ENCODE results near the gene TRDN.
"Not testable (repeated sequence)": the region's sequence is repeated elsewhere in the genome, so short reads cannot be mapped to it uniquely, and the experiment has no call there.

Gene TRDN

GRCh38 chr6:123562677-123563076 lies 74.1 kb downstream of the TRDN start:
- Histone ChIP-seq H3K4me1 (ENCODE audit: control insufficient read depth, insufficient read depth, low read length) (no peaks in the 10 kb centered on the region), H3K27me3 (ENCODE audit: control insufficient read depth in 1 of 2, insufficient read depth in 2 of 2, low read length in 2 of 2) (no peaks in the 10 kb centered on the region), H3K4me3 (ENCODE audit: low read length in 2 of 2) (no peak overlapping the region), H3K27ac (ENCODE audit: low read length) (no peak overlapping the region), H3K9ac (ENCODE audit: low read length in 2 of 2) (no peak overlapping the region), H3K9me3 (ENCODE audit: control insufficient read depth in 2 of 2, low read length in 2 of 2) (no peaks in the 10 kb centered on the region), H3K36me3 (ENCODE audit: control insufficient read depth in 2 of 2, insufficient read depth in 2 of 2, low read length in 2 of 2) (no peaks in the 10 kb centered on the region)

- Histone ChIP-seq H3K36me3 (ENCODE audit: control insufficient read depth in 2 of 2, insufficient read depth in 2 of 2, low read length in 2 of 2) (no peaks in the 10 kb centered on the region), H3K4me1 (ENCODE audit: control insufficient read depth, insufficient read depth, low read length) (no peaks in the 10 kb centered on the region), H3K27ac (ENCODE audit: low read length) (no peak overlapping the region), H3K9me3 (ENCODE audit: control insufficient read depth in 2 of 2, low read length in 2 of 2) (no peaks in the 10 kb centered on the region), H3K9ac (ENCODE audit: low read length in 2 of 2) (no peak overlapping the region), H3K27me3 (ENCODE audit: control insufficient read depth in 1 of 2, insufficient read depth in 2 of 2, low read length in 2 of 2) (no peaks in the 10 kb centered on the region), H3K4me3 (ENCODE audit: low read length in 2 of 2) (no peak overlapping the region)
Observed at GRCh38 chr6:123562264-123562663, 74.5 kb downstream of the TRDN start.

- not testable (repeated sequence) for H3K36me3 ChIP-seq (ENCODE audit: control insufficient read depth in 2 of 2, insufficient read depth in 2 of 2, low read length in 2 of 2); H3K27me3 ChIP-seq (ENCODE audit: control insufficient read depth in 1 of 2, insufficient read depth in 2 of 2, low read length in 2 of 2); H3K4me1 ChIP-seq (ENCODE audit: control insufficient read depth, insufficient read depth, low read length); H3K9me3 ChIP-seq (ENCODE audit: control insufficient read depth in 2 of 2, low read length in 2 of 2); H3K4me3 ChIP-seq (ENCODE audit: low read length in 2 of 2); H3K9ac ChIP-seq (ENCODE audit: low read length in 2 of 2); H3K27ac ChIP-seq (ENCODE audit: low read length)
Observed at GRCh38 chr6:123559816-123560215, 76.9 kb downstream of the TRDN start.

GRCh38 chr6:123557474-123557873 lies 79.3 kb downstream of the TRDN start:
- H3K4me1 ChIP-seq (ENCODE audit: control insufficient read depth, insufficient read depth, low read length); H3K4me3 ChIP-seq (ENCODE audit: low read length in 2 of 2); H3K36me3 ChIP-seq (ENCODE audit: control insufficient read depth in 2 of 2, insufficient read depth in 2 of 2, low read length in 2 of 2); H3K27ac ChIP-seq (ENCODE audit: low read length); H3K27me3 ChIP-seq (ENCODE audit: control insufficient read depth in 1 of 2, insufficient read depth in 2 of 2, low read length in 2 of 2); H3K9me3 ChIP-seq (ENCODE audit: control insufficient read depth in 2 of 2, low read length in 2 of 2); H3K9ac ChIP-seq (ENCODE audit: low read length in 2 of 2): not testable (repeated sequence)

- no peak overlapping the region for H3K4me3 ChIP-seq (ENCODE audit: low read length in 2 of 2)
- H3K27me3 ChIP-seq (ENCODE audit: control insufficient read depth in 1 of 2, insufficient read depth in 2 of 2, low read length in 2 of 2) = no peaks in the 10 kb centered on the region
- H3K9ac ChIP-seq (ENCODE audit: low read length in 2 of 2) = no peak overlapping the region
- no peaks in the 10 kb centered on the region for H3K4me1 ChIP-seq (ENCODE audit: control insufficient read depth, insufficient read depth, low read length)
- no peak overlapping the region for H3K27ac ChIP-seq (ENCODE audit: low read length)
- no peaks in the 10 kb centered on the region for H3K36me3 ChIP-seq (ENCODE audit: control insufficient read depth in 2 of 2, insufficient read depth in 2 of 2, low read length in 2 of 2)
- H3K9me3 ChIP-seq (ENCODE audit: control insufficient read depth in 2 of 2, low read length in 2 of 2) = no peaks in the 10 kb centered on the region
Observed at GRCh38 chr6:123551939-123552707, 84.6 kb downstream of the TRDN start.

- Histone ChIP-seq H3K9me3 (ENCODE audit: control insufficient read depth in 2 of 2, low read length in 2 of 2) (no peaks in the 10 kb centered on the region), H3K9ac (ENCODE audit: low read length in 2 of 2) (no peak overlapping the region), H3K4me3 (ENCODE audit: low read length in 2 of 2) (no peak overlapping the region), H3K27ac (ENCODE audit: low read length) (no peak overlapping the region), H3K4me1 (ENCODE audit: control insufficient read depth, insufficient read depth, low read length) (no peaks in the 10 kb centered on the region), H3K36me3 (ENCODE audit: control insufficient read depth in 2 of 2, insufficient read depth in 2 of 2, low read length in 2 of 2) (no peaks in the 10 kb centered on the region), H3K27me3 (ENCODE audit: control insufficient read depth in 1 of 2, insufficient read depth in 2 of 2, low read length in 2 of 2) (no peaks in the 10 kb centered on the region)
Observed at GRCh38 chr6:123550052-123550617, 86.6 kb downstream of the TRDN start.

- no peak overlapping the region for H3K27ac ChIP-seq (ENCODE audit: low read length)
- no peaks in the 10 kb centered on the region for H3K9me3 ChIP-seq (ENCODE audit: control insufficient read depth in 2 of 2, low read length in 2 of 2)
- H3K4me3 ChIP-seq (ENCODE audit: low read length in 2 of 2) = no peak overlapping the region
- no peaks in the 10 kb centered on the region for H3K27me3 ChIP-seq (ENCODE audit: control insufficient read depth in 1 of 2, insufficient read depth in 2 of 2, low read length in 2 of 2)
- no peaks in the 10 kb centered on the region for H3K4me1 ChIP-seq (ENCODE audit: control insufficient read depth, insufficient read depth, low read length)
- no peak overlapping the region for H3K9ac ChIP-seq (ENCODE audit: low read length in 2 of 2)
- no peaks in the 10 kb centered on the region for H3K36me3 ChIP-seq (ENCODE audit: control insufficient read depth in 2 of 2, insufficient read depth in 2 of 2, low read length in 2 of 2)
Observed at GRCh38 chr6:123549476-123549875, 87.3 kb downstream of the TRDN start.

- Histone ChIP-seq H3K27me3 (ENCODE audit: control insufficient read depth in 1 of 2, insufficient read depth in 2 of 2, low read length in 2 of 2) (no peaks in the 10 kb centered on the region), H3K9me3 (ENCODE audit: control insufficient read depth in 2 of 2, low read length in 2 of 2) (no peaks in the 10 kb centered on the region), H3K27ac (ENCODE audit: low read length) (no peak overlapping the region), H3K4me1 (ENCODE audit: control insufficient read depth, insufficient read depth, low read length) (no peaks in the 10 kb centered on the region), H3K9ac (ENCODE audit: low read length in 2 of 2) (no peak overlapping the region), H3K4me3 (ENCODE audit: low read length in 2 of 2) (no peak overlapping the region), H3K36me3 (ENCODE audit: control insufficient read depth in 2 of 2, insufficient read depth in 2 of 2, low read length in 2 of 2) (no peaks in the 10 kb centered on the region)
Observed at GRCh38 chr6:123547216-123547978, 89.4 kb downstream of the TRDN start.

GRCh38 chr6:123546537-123546936 lies 90.2 kb downstream of the TRDN start:
- Histone ChIP-seq H3K4me1 (ENCODE audit: control insufficient read depth, insufficient read depth, low read length) (no peaks in the 10 kb centered on the region), H3K4me3 (ENCODE audit: low read length in 2 of 2) (no peak overlapping the region), H3K27me3 (ENCODE audit: control insufficient read depth in 1 of 2, insufficient read depth in 2 of 2, low read length in 2 of 2) (no peaks in the 10 kb centered on the region), H3K9me3 (ENCODE audit: control insufficient read depth in 2 of 2, low read length in 2 of 2) (no peaks in the 10 kb centered on the region), H3K27ac (ENCODE audit: low read length) (no peak overlapping the region), H3K36me3 (ENCODE audit: control insufficient read depth in 2 of 2, insufficient read depth in 2 of 2, low read length in 2 of 2) (no peaks in the 10 kb centered on the region), H3K9ac (ENCODE audit: low read length in 2 of 2) (no peak overlapping the region)

- Histone ChIP-seq H3K4me1 (ENCODE audit: control insufficient read depth, insufficient read depth, low read length) (no peaks in the 10 kb centered on the region), H3K4me3 (ENCODE audit: low read length in 2 of 2) (no peak overlapping the region), H3K27me3 (ENCODE audit: control insufficient read depth in 1 of 2, insufficient read depth in 2 of 2, low read length in 2 of 2) (no peaks in the 10 kb centered on the region), H3K9ac (ENCODE audit: low read length in 2 of 2) (no peak overlapping the region), H3K36me3 (ENCODE audit: control insufficient read depth in 2 of 2, insufficient read depth in 2 of 2, low read length in 2 of 2) (no peaks in the 10 kb centered on the region), H3K27ac (ENCODE audit: low read length) (no peak overlapping the region), H3K9me3 (ENCODE audit: control insufficient read depth in 2 of 2, low read length in 2 of 2) (no peaks in the 10 kb centered on the region)
Observed at GRCh38 chr6:123541462-123541861, 95.3 kb downstream of the TRDN start.

Data from stomach smooth muscle (tissue), 2 donors.